Esophagus muscularis mucosa (tissue), 4 donors: Measurements from ENCODE around the gene PDLIM4.

Experiments used
- CTCF ChIP-seq, 3 experiments: fragments of 200-600 bp in 2 of 3; fragments of 450-650 bp in 1 of 3; sonication (generic) in 2 of 3; IDR thresholded peaks; one replicate each; pipeline ENCODE4 v1.5.1; 2017 to 2019; ENCODE audit warnings: antibody characterized with exemption in 3 of 3, mild to moderate bottlenecking in 2 of 3, moderate library complexity in 1 of 3
- EP300 ChIP-seq: sonication (generic); formaldehyde crosslinking; IDR thresholded peaks from one replicate; pipeline ENCODE4 v1.6.1; 2017; ENCODE audit warnings: antibody characterized with exemption
- POLR2A ChIP-seq: fragments of 450-650 bp; IDR thresholded peaks from one replicate; pipeline ENCODE4 v1.6.1; 2017; ENCODE audit warnings: antibody characterized with exemption, moderate library complexity, mild to moderate bottlenecking, low read depth

GRCh38 chr5:132308701-132309100, 51.2 kb downstream of the PDLIM4 start:
- TF ChIP-seq CTCF (IDR thresholded peaks at IDR 0.05): no peak
- TF ChIP-seq POLR2A: no peak
- no peak for TF ChIP-seq EP300
